HepG2 (cell line): ENCODE results near the gene SUPT4H1. TPM values are rescaled to one million over a fixed set of nuclear protein-coding genes. Genes with fewer than 3 reads are reported as not detected.

Experiments
- ATAC-seq: fragments of 200-7000 bp; cut with Tn5 transposase; 3 replicates; pipeline ENCODE4 v1.9.1; 2020; ENCODE audit warnings: mild to moderate bottlenecking, moderate library complexity
- BruUV-seq: library from RNA; stranded (reverse); fragments of 400-500 nt; replicated peaks from 2 replicates; lab custom pipeline; 2021; lab: Mats Ljungman, UMichigan
- CTCF ChIA-PET: fragments of 300-600 bp; formaldehyde crosslinking; extraction: SDS; loops from one replicate; lab custom pipeline; 2021; ENCODE audit warnings: low total read pairs, inconsistent platforms, low intra/inter-chr PET ratio; lab: Yijun Ruan, JAX
- POLR2A ChIA-PET: fragments of 350-600 bp; sonication (Branson Sonifier 250); formaldehyde crosslinking; loops from one replicate; lab custom pipeline; 2020; ENCODE audit warnings: antibody characterized with exemption, inconsistent platforms; lab: Yijun Ruan, JAX
- DNase-seq: peaks from one replicate; pipeline ENCODE4 v3.0.0-alpha.2; 2015; ENCODE audit warnings: low spot score
- FAIRE-seq: peaks from 3 replicates; lab custom pipeline; 2011; peaks lifted over from hg19 to GRCh38; lab: Jason Lieb, UNC
- H2AFZ ChIP-seq: one replicate; pipeline ENCODE4 v1.6.1; 2011; ENCODE audit warnings: low read length, inconsistent platforms
- H3K27ac ChIP-seq: fragments of 300-600 bp; 3 replicates; pipeline ENCODE4 v1.8.0; 2011; ENCODE audit warnings: mixed run types, mild to moderate bottlenecking, mixed read lengths, low read length, inconsistent platforms; ENCODE audit not compliant: insufficient read depth; ENCODE audit errors: extremely low read length
- H3K27me3 ChIP-seq, 2 experiments: fragments of 200-600 bp in 1 of 2; 2 replicates in 1 of 2; 3 replicates in 1 of 2; pipeline versions ENCODE4 v1.6.0 to v1.8.0; 2011; ENCODE audit warnings: low read length in 2 of 2, mild to moderate bottlenecking in 2 of 2, moderate library complexity in 2 of 2, inconsistent platforms in 1 of 2; ENCODE audit not compliant: insufficient read depth in 2 of 2, control insufficient read depth in 1 of 2
- H3K36me3 ChIP-seq, 2 experiments: fragments of 200-600 bp in 1 of 2; replicated peaks in 1 of 2; 2 replicates in 1 of 2; 3 replicates in 1 of 2; pipeline versions ENCODE4 v1.5.1 to v1.8.0; 2011; ENCODE audit warnings: low read length in 2 of 2, inconsistent platforms in 1 of 2; ENCODE audit not compliant: insufficient read depth in 2 of 2, control insufficient read depth in 1 of 2
- H3K4me1 ChIP-seq: 2 replicates; pipeline ENCODE4 v1.5.1; 2012; ENCODE audit warnings: low read length, inconsistent platforms; ENCODE audit not compliant: insufficient read depth
- H3K4me2 ChIP-seq: 2 replicates; pipeline ENCODE4 v1.6.0; 2011; ENCODE audit warnings: low read depth, low read length, inconsistent platforms
- H3K4me3 ChIP-seq, 3 experiments: fragments of 200-600 bp in 1 of 3; sonication (generic), shearing (Covaris generic) in 1 of 3; replicated peaks in 1 of 3; 2 replicates each; pipeline ENCODE4 v1.5.1; 2011 to 2016; ENCODE audit warnings: low read length in 3 of 3, inconsistent platforms in 2 of 3, low read depth in 2 of 3, mild to moderate bottlenecking in 2 of 3, control low read depth in 1 of 3, mixed read lengths in 1 of 3; ENCODE audit not compliant: insufficient read depth in 1 of 3
- H3K79me2 ChIP-seq: one replicate; pipeline ENCODE4 v1.6.1; 2011; ENCODE audit warnings: low read length, inconsistent platforms; ENCODE audit not compliant: insufficient read depth
- H3K9ac ChIP-seq: 2 replicates; pipeline ENCODE4 v1.6.0; 2011; ENCODE audit warnings: mild to moderate bottlenecking, low read depth, low read length, inconsistent platforms; ENCODE audit not compliant: insufficient read depth
- H3K9me3 ChIP-seq: 2 replicates; pipeline ENCODE4 v1.5.1; 2012; ENCODE audit warnings: mild to moderate bottlenecking, low read length
- H4K20me1 ChIP-seq: 2 replicates; pipeline ENCODE4 v1.6.0; 2011; ENCODE audit warnings: inconsistent platforms, mild to moderate bottlenecking, low read length, moderate library complexity; ENCODE audit not compliant: insufficient read depth
- DR1 ChIP-seq: sonication (generic); formaldehyde crosslinking; IDR thresholded peaks from 2 replicates; pipeline ENCODE4 v1.8.0; 2021; ENCODE audit warnings: mild to moderate bottlenecking, missing genetic modification reagents, inconsistent platforms
- FOXA3 ChIP-seq: IDR thresholded peaks from 2 replicates; pipeline ENCODE4 v1.6.1; 2016; ENCODE audit warnings: missing genetic modification reagents, missing compliant biosample characterization
- MAFF ChIP-seq: IDR thresholded peaks from 2 replicates; pipeline ENCODE4 v1.6.1; 2011; ENCODE audit warnings: low read depth, low read length, improper control_type of control experiment
- MYNN ChIP-seq: sonication (generic); formaldehyde crosslinking; IDR thresholded peaks from 2 replicates; pipeline ENCODE4 v1.4.0; 2020; ENCODE audit warnings: mild to moderate bottlenecking, low read depth, missing genetic modification reagents
- NCOR1 ChIP-seq: fragments of 200-600 bp; sonication (generic); IDR thresholded peaks from 2 replicates; pipeline ENCODE4 v1.7.0; 2017; ENCODE audit warnings: antibody characterized with exemption, low read length, borderline replicate concordance
- NR1H2 ChIP-seq: sonication (generic); formaldehyde crosslinking; IDR thresholded peaks from 2 replicates; pipeline ENCODE4 v1.8.1; 2022; ENCODE audit warnings: low read depth, missing genetic modification reagents, borderline replicate concordance
- SIX1 ChIP-seq: sonication (generic); formaldehyde crosslinking; IDR thresholded peaks from 2 replicates; pipeline ENCODE4 v1.4.0; 2020; ENCODE audit warnings: missing genetic modification reagents, borderline replicate concordance
- SOX5 ChIP-seq: IDR thresholded peaks from 2 replicates; pipeline ENCODE4 v1.6.1; 2016; ENCODE audit warnings: borderline replicate concordance
- TBL1XR1 ChIP-seq: fragments of 150-350 bp; IDR thresholded peaks from 2 replicates; pipeline ENCODE4 v1.6.1; 2014; ENCODE audit warnings: borderline replicate concordance, low read length; ENCODE audit not compliant: partially characterized antibody
- TFAP4 ChIP-seq: sonication (generic); IDR thresholded peaks from 2 replicates; pipeline ENCODE4 v1.6.1; 2016; ENCODE audit warnings: low read depth, borderline replicate concordance
- XBP1 ChIP-seq: sonication (generic); formaldehyde crosslinking; IDR thresholded peaks from 2 replicates; pipeline ENCODE4 v1.5.0; 2020; ENCODE audit warnings: missing genetic modification reagents
- ZNF432 ChIP-seq: sonication (generic); formaldehyde crosslinking; IDR thresholded peaks from 2 replicates; pipeline ENCODE4 v1.5.0; 2020; ENCODE audit warnings: missing genetic modification reagents, mild to moderate bottlenecking, borderline replicate concordance
- ZNF703 ChIP-seq: sonication (generic); formaldehyde crosslinking; IDR thresholded peaks from 2 replicates; pipeline ENCODE4 v1.5.1; 2020; ENCODE audit warnings: missing genetic modification reagents, mild to moderate bottlenecking, moderate library complexity, borderline replicate concordance
- WGBS: methylation state at CpG from one replicate; pipeline ENCODE4 v1.1.6; 2017; ENCODE audit warnings: low lambda C conversion rate; 5-methylcytosine and 5-hydroxymethylcytosine counted together
- in situ Hi-C: cut with HindIII; loops from 2 replicates; pipeline ENCODE4 v1.10.0; 2017; ENCODE audit warnings: low pct_unique_long_range_greater_than_20kb; ENCODE audit not compliant: extremely low pct_ligation_motif_present
- intact Hi-C: fragments of 100-400 bp; cut with micrococcal nuclease; formaldehyde crosslinking; loops from one replicate; pipeline ENCODE4 v1.10.0; 2022; ENCODE audit not compliant: unreplicated experiment
- polyA plus RNA-seq, 8 experiments: library from polyadenylated mRNA; depleted of rRNA in 3 of 8; stranded (reverse) in 7 of 8; unstranded in 1 of 8; fragments of >200 nt; fragmentation: Illumina TruSeq in 4 of 8; extraction: Trizol in 4 of 8; gene quantifications; 2 replicates each; pipeline versions ENCODE4 v1.2.1 to v1.2.3, GENCODE V29; 2011 to 2016; ENCODE audit warnings: low read depth in 4 of 8, missing spikeins in 1 of 8, mixed read lengths in 1 of 8; ENCODE audit not compliant: insufficient read depth in 1 of 8
- total RNA-seq, 5 experiments: library from RNA; depleted of rRNA; stranded (reverse); fragments of >200 nt; fragmentation: Illumina TruSeq; extraction: Trizol; gene quantifications; 2 replicates each; pipeline ENCODE4 v1.2.3, GENCODE V29; 2016; ENCODE audit warnings: low read depth in 1 of 5
- TF ChIP-seq, protein P1 (sequence below): sonication (generic); formaldehyde crosslinking; IDR thresholded peaks from 2 replicates; pipeline ENCODE4 v1.4.0; 2020; ENCODE audit warnings: mild to moderate bottlenecking, missing genetic modification reagents
- TF ChIP-seq, protein P2 (sequence below): sonication (generic); formaldehyde crosslinking; IDR thresholded peaks from 2 replicates; pipeline ENCODE4 v1.4.0; 2020; ENCODE audit warnings: low read depth, missing genetic modification reagents
- TF ChIP-seq, protein P3 (sequence below): sonication (generic); formaldehyde crosslinking; IDR thresholded peaks from 2 replicates; pipeline ENCODE4 v1.4.0; 2020; ENCODE audit warnings: mild to moderate bottlenecking, missing genetic modification reagents

Gene SUPT4H1
- total and polyA plus RNA-seq, 2 of the 13 experiments (the other 11 are each of a cell fraction or from before 2014, with no cell fraction given), result 155 to 244 TPM

GRCh38 chr17:58312021-58312630, 39.9 kb downstream of the SUPT4H1 start (continued):
- TF ChIP-seq, protein P1, sequence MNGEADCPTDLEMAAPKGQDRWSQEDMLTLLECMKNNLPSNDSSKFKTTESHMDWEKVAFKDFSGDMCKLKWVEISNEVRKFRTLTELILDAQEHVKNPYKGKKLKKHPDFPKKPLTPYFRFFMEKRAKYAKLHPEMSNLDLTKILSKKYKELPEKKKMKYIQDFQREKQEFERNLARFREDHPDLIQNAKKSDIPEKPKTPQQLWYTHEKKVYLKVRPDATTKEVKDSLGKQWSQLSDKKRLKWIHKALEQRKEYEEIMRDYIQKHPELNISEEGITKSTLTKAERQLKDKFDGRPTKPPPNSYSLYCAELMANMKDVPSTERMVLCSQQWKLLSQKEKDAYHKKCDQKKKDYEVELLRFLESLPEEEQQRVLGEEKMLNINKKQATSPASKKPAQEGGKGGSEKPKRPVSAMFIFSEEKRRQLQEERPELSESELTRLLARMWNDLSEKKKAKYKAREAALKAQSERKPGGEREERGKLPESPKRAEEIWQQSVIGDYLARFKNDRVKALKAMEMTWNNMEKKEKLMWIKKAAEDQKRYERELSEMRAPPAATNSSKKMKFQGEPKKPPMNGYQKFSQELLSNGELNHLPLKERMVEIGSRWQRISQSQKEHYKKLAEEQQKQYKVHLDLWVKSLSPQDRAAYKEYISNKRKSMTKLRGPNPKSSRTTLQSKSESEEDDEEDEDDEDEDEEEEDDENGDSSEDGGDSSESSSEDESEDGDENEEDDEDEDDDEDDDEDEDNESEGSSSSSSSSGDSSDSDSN (CRISPR knock-in tag), result no peak
- no peak for TF ChIP-seq TBL1XR1
- TF ChIP-seq MAFF, result no peak
- no peak; the same call in 1 of the 2 replicates for TF ChIP-seq DR1 (CRISPR knock-in tag)
- TF ChIP-seq ZNF432 (CRISPR knock-in tag), result no peak

DNA sequence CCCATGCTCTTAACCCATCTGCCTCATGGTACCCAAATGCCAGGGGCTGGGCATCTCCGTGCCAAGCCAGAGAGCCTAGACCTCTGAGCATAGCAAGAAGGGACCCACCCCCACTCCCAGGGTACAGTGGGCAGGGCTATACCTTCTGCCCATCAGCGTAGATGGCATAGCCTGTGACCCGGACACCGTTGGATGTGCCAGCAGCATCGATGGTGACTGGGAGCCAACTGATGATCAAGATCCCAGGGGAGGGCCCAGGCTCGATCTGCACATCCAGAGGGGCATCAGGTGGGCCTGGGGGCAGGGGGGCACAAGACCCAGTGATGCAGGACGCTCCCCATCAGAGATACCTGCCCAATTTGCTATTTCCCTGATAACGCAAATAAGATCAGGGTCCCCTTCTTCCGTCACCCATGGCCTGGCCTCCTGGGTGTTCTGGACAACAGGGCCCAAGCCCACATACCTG, 40.5 kb downstream of the SUPT4H1 start:
- no peaks in the 10 kb centered on the region for H4K20me1 ChIP-seq
- DNase-seq (no peak), FAIRE-seq (no peak), ATAC-seq (no peak)
- POLR2A ChIA-PET, result no interaction called here
- H3K9ac ChIP-seq, result no peak overlapping the region
- H3K27ac ChIP-seq, result no peak overlapping the region
- H3K4me2 ChIP-seq, result no peak overlapping the region
- H3K79me2 ChIP-seq, result no peaks in the 10 kb centered on the region
- H3K4me3 ChIP-seq, result no peak overlapping the region
- H2AFZ ChIP-seq, result no peak overlapping the region
- intact Hi-C loops, result no loop called here
- CTCF ChIA-PET, result no interaction called here
- BruUV-seq, result no TSS peak
- H3K27me3 ChIP-seq, result peaks cover 24 to 90% of the 10 kb centered on the region in 2 experiments; a peak in 4 of 5 replicates
- no peaks in the 10 kb centered on the region for H3K9me3 ChIP-seq
- in situ Hi-C loops, result no loop called here
- H3K4me1 ChIP-seq, result peaks cover 18% of the 10 kb centered on the region
- 5% methylated on average over 4 of the region's 9 CpGs for WGBS
- no peaks in the 10 kb centered on the region for H3K36me3 ChIP-seq
- TF ChIP-seq XBP1 (CRISPR knock-in tag) (no peak), NR1H2 (CRISPR knock-in tag) (no peak), NCOR1 (no peak), SOX5 (no peak), MYNN (CRISPR knock-in tag) (no peak), SIX1 (no peak), FOXA3 (CRISPR knock-in tag) (no peak), TFAP4 (no peak), ZNF703 (CRISPR knock-in tag) (no peak)
- TF ChIP-seq, protein P2, sequence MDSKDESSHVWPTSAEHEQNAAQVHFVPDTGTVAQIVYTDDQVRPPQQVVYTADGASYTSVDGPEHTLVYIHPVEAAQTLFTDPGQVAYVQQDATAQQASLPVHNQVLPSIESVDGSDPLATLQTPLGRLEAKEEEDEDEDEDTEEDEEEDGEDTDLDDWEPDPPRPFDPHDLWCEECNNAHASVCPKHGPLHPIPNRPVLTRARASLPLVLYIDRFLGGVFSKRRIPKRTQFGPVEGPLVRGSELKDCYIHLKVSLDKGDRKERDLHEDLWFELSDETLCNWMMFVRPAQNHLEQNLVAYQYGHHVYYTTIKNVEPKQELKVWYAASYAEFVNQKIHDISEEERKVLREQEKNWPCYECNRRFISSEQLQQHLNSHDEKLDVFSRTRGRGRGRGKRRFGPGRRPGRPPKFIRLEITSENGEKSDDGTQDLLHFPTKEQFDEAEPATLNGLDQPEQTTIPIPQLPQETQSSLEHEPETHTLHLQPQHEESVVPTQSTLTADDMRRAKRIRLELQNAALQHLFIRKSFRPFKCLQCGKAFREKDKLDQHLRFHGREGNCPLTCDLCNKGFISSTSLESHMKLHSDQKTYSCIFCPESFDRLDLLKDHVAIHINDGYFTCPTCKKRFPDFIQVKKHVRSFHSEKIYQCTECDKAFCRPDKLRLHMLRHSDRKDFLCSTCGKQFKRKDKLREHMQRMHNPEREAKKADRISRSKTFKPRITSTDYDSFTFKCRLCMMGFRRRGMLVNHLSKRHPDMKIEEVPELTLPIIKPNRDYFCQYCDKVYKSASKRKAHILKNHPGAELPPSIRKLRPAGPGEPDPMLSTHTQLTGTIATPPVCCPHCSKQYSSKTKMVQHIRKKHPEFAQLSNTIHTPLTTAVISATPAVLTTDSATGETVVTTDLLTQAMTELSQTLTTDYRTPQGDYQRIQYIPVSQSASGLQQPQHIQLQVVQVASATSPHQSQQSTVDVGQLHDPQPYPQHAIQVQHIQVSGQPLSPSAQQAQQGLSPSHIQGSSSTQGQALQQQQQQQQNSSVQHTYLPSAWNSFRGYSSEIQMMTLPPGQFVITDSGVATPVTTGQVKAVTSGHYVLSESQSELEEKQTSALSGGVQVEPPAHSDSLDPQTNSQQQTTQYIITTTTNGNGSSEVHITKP (CRISPR knock-in tag), result no peak
- TF ChIP-seq, protein P3, sequence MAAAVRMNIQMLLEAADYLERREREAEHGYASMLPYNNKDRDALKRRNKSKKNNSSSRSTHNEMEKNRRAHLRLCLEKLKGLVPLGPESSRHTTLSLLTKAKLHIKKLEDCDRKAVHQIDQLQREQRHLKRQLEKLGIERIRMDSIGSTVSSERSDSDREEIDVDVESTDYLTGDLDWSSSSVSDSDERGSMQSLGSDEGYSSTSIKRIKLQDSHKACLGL (CRISPR knock-in tag), result no peak
